A549 treated with AZD9567 at 1 μM for 4 hours (cell line): ENCODE results near the gene TP53BP1. TPM values are rescaled to one million over a fixed set of nuclear protein-coding genes. Genes with fewer than 3 reads are reported as not detected.

Source experiments
- total RNA-seq: library from RNA; stranded (reverse); fragments of 200-300 nt; extraction: Qiagen RNA extraction; gene quantifications from 5 replicates; pipeline ENCODE4 v1.2.3, GENCODE V29; 2022; ENCODE audit not compliant: insufficient read depth

TP53BP1 gene, protein sequence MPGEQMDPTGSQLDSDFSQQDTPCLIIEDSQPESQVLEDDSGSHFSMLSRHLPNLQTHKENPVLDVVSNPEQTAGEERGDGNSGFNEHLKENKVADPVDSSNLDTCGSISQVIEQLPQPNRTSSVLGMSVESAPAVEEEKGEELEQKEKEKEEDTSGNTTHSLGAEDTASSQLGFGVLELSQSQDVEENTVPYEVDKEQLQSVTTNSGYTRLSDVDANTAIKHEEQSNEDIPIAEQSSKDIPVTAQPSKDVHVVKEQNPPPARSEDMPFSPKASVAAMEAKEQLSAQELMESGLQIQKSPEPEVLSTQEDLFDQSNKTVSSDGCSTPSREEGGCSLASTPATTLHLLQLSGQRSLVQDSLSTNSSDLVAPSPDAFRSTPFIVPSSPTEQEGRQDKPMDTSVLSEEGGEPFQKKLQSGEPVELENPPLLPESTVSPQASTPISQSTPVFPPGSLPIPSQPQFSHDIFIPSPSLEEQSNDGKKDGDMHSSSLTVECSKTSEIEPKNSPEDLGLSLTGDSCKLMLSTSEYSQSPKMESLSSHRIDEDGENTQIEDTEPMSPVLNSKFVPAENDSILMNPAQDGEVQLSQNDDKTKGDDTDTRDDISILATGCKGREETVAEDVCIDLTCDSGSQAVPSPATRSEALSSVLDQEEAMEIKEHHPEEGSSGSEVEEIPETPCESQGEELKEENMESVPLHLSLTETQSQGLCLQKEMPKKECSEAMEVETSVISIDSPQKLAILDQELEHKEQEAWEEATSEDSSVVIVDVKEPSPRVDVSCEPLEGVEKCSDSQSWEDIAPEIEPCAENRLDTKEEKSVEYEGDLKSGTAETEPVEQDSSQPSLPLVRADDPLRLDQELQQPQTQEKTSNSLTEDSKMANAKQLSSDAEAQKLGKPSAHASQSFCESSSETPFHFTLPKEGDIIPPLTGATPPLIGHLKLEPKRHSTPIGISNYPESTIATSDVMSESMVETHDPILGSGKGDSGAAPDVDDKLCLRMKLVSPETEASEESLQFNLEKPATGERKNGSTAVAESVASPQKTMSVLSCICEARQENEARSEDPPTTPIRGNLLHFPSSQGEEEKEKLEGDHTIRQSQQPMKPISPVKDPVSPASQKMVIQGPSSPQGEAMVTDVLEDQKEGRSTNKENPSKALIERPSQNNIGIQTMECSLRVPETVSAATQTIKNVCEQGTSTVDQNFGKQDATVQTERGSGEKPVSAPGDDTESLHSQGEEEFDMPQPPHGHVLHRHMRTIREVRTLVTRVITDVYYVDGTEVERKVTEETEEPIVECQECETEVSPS (N-terminal part only)
- total RNA-seq: 15.3 to 16.7 TPM (median 16.1 TPM) in 5 replicates

GRCh38 chr15:43492673-43493601, at the start of gene TP53BP1:
Gene TP53BP1 (minus strand): TSS chr15:43493156. CDS start chr15:43493043, 113 bp downstream.

GRCh38 chr15:43517354-43518196, 24.6 kb upstream of the TP53BP1 start, which contains the start of gene MAP1A:
Gene MAP1A (plus strand): TSS chr15:43517608. CDS start chr15:43521474, 3,866 bp downstream.

GRCh38 chr15:43370975-43371974, 121.7 kb downstream of the TP53BP1 start, which contains the start of the genes TUBGCP4 and ZSCAN29:
Gene TUBGCP4 (plus strand): TSS chr15:43371101. CDS start chr15:43371355, 254 bp downstream.
Gene ZSCAN29 (minus strand): TSS chr15:43371043. CDS start chr15:43369913, 1,130 bp downstream.

Other genes with a start within 250 kb of the TP53BP1 start
- not detected in 5 replicates for gene TGM5, start 226.2 kb downstream of the TP53BP1 start, total RNA-seq
- not detected in 5 replicates for gene TGM7, start 190.9 kb downstream of the TP53BP1 start, total RNA-seq
- 5.5 to 8.1 TPM (median 7.6 TPM) in 5 replicates for gene LCMT2, start 162.6 kb downstream of the TP53BP1 start, total RNA-seq
- 6.9 to 12.3 TPM (median 9.5 TPM) in 5 replicates for gene ZSCAN29, start 122.1 kb downstream of the TP53BP1 start, total RNA-seq
- 4.8 to 6.8 TPM (median 5.9 TPM) in 5 replicates for gene TUBGCP4, start 122.1 kb downstream of the TP53BP1 start, total RNA-seq
- 0.66 to 0.77 TPM (median 0.69 TPM) in 5 replicates for gene MAP1A, start 24.5 kb upstream of the TP53BP1 start, total RNA-seq
- gene PPIP5K1, start 97.1 kb upstream of the TP53BP1 start, total RNA-seq: 5.0 to 8.9 TPM (median 5.2 TPM) in 5 replicates
- gene CKMT1B, start 100.9 kb upstream of the TP53BP1 start, total RNA-seq: 2.3 to 4.8 TPM (median 3.6 TPM) in 4 of 5 replicates, not detected in the other
- gene STRC, start 125.6 kb upstream of the TP53BP1 start, total RNA-seq: 0.06 to 0.15 TPM (median 0.11 TPM) in 4 of 5 replicates, not detected in the other
- gene CATSPER2, start 155.7 kb upstream of the TP53BP1 start, total RNA-seq: 0.78 to 1.4 TPM (median 1.0 TPM) in 4 of 5 replicates, not detected in the other
- gene CKMT1A, start 200.7 kb upstream of the TP53BP1 start, total RNA-seq: 2.4 to 6.9 TPM (median 3.2 TPM) in 5 replicates